Measurements from ENCODE around the gene IGF1R. TPM values are rescaled to one million over a fixed set of nuclear protein-coding genes. Genes with fewer than 3 reads are reported as not detected.

IGF1R gene
- total and polyA plus RNA-seq, 2 of the 13 experiments (the other 11 are each of a cell fraction or from before 2014, with no cell fraction given), result 15.9 to 18.4 TPM

DNA sequence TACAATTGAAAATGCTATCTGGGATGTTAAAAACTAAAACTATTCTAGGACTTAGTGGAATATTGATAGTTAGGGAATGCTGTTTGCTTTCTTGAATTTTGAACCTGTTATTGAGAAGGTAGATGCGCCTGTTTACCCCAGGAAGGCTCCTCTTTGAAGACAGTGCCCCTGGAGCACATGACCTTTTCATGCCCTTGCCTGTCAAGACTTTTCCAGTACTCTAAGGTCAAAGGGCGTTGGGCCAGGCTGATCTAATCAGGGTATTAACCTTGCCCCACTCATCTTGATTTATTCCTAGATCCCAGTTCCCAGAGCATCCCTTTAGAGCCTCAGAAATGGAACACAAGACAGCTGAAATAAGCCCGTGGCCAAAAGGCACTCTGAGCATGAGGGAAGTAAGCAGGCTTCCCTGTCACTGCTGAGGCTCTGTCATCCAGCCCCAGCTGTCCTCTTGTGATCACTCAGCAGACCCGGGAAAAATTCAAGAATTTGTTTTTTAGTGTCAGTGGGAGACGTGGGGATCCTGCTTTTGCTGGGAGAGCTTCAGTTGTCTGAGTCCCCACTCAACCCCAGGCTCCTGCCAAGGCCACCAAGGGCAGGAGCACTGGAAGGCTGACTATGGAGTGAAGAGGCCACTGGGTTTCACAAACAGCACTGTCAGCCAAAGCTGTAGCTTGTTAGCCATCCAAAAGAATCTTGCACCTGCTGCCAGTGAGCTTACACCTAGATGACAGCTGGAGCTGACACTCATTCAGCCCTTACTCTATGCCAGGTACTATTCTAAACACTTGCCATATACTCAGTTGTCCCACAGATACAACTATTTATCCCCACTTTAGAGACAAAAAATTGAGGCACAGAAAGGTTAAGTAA lies 190.3 kb downstream of the IGF1R start:
- 91% methylated on average over 5 of the region's 5 CpGs for WGBS (ENCODE audit: low lambda C conversion rate)
- in situ Hi-C loops (cut with HindIII; ENCODE audit: extremely low pct_ligation_motif_present, low pct_unique_long_range_greater_than_20kb), result no loop called here
- no peak for FAIRE-seq

More for the DNA sequence above, 190.3 kb downstream of the IGF1R start:
- Histone ChIP-seq H2AFZ (ENCODE audit: low read length) (no peak overlapping the region), H3K4me2 (ENCODE audit: low read depth, low read length) (no peak overlapping the region), H3K36me3 (replicated peaks in 1 of 2; ENCODE audit: control insufficient read depth in 1 of 2, insufficient read depth in 2 of 2, low read length in 2 of 2) (peaks cover 0 to 1% of the 10 kb centered on the region in 2 experiments; a peak in 1 of 5 replicates), H4K20me1 (ENCODE audit: insufficient read depth, low read length) (peaks cover 80% of the 10 kb centered on the region), H3K27ac (ENCODE audit: extremely low read length, insufficient read depth, low read length) (no peak overlapping the region), H3K4me1 (ENCODE audit: insufficient read depth, low read length) (peaks cover 44% of the 10 kb centered on the region), H3K9me3 (ENCODE audit: low read length) (no peaks in the 10 kb centered on the region), H3K27me3 (ENCODE audit: control insufficient read depth in 1 of 2, insufficient read depth in 2 of 2, low read length in 2 of 2) (no peaks in the 10 kb centered on the region), H3K9ac (ENCODE audit: insufficient read depth, low read depth, low read length) (no peak overlapping the region), H3K79me2 (ENCODE audit: insufficient read depth, low read length) (peaks cover 16% of the 10 kb centered on the region), H3K4me3 (replicated peaks in 1 of 3; ENCODE audit: insufficient read depth in 1 of 3, low read depth in 2 of 3, low read length in 3 of 3) (no peak overlapping the region)
- TF ChIP-seq IRX3 (CRISPR knock-in tag; IDR thresholded peaks at IDR 0.05; ENCODE audit: borderline replicate concordance, low read depth) (no peak), YEATS2 (CRISPR knock-in tag; IDR thresholded peaks at IDR 0.05; ENCODE audit: borderline replicate concordance) (no peak), SMARCE1 (IDR thresholded peaks at IDR 0.05; ENCODE audit: borderline replicate concordance) (no peak), ZNF230 (CRISPR knock-in tag; IDR thresholded peaks at IDR 0.05) (no peak), EHMT2 (IDR thresholded peaks at IDR 0.05; ENCODE audit: borderline replicate concordance, low read depth, low read length) (no peak), MEIS2 (CRISPR knock-in tag; IDR thresholded peaks at IDR 0.05) (no peak), KAT8 (CRISPR knock-in tag; IDR thresholded peaks at IDR 0.05) (no peak), RARA (CRISPR knock-in tag; IDR thresholded peaks at IDR 0.05) (peak; percentile 60), NR2F6 (IDR thresholded peaks at IDR 0.05) (peak; percentile 40; the same call in 1 of the 2 replicates), NR2F6 (CRISPR knock-in tag; IDR thresholded peaks at IDR 0.05) (no peak), ZNF75D (CRISPR knock-in tag; IDR thresholded peaks at IDR 0.05; ENCODE audit: borderline replicate concordance) (no peak), CCAR2 (optimal IDR thresholded peaks at IDR 0.05; ENCODE audit: low read depth, low read length) (no peak), ATAD3A (CRISPR knock-in tag; IDR thresholded peaks at IDR 0.05) (no peak), NFKBIZ (CRISPR knock-in tag; IDR thresholded peaks at IDR 0.05) (no peak), ZNF253 (CRISPR knock-in tag; IDR thresholded peaks at IDR 0.05; ENCODE audit: borderline replicate concordance) (no peak)
- TF ChIP-seq, protein P1, sequence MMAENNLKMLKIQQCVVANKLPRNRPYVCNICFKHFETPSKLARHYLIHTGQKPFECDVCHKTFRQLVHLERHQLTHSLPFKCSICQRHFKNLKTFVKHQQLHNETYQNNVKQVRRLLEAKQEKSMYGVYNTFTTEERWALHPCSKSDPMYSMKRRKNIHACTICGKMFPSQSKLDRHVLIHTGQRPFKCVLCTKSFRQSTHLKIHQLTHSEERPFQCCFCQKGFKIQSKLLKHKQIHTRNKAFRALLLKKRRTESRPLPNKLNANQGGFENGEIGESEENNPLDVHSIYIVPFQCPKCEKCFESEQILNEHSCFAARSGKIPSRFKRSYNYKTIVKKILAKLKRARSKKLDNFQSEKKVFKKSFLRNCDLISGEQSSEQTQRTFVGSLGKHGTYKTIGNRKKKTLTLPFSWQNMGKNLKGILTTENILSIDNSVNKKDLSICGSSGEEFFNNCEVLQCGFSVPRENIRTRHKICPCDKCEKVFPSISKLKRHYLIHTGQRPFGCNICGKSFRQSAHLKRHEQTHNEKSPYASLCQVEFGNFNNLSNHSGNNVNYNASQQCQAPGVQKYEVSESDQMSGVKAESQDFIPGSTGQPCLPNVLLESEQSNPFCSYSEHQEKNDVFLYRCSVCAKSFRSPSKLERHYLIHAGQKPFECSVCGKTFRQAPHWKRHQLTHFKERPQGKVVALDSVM (CRISPR knock-in tag; IDR thresholded peaks at IDR 0.05), result no peak
- TF ChIP-seq, protein P2, sequence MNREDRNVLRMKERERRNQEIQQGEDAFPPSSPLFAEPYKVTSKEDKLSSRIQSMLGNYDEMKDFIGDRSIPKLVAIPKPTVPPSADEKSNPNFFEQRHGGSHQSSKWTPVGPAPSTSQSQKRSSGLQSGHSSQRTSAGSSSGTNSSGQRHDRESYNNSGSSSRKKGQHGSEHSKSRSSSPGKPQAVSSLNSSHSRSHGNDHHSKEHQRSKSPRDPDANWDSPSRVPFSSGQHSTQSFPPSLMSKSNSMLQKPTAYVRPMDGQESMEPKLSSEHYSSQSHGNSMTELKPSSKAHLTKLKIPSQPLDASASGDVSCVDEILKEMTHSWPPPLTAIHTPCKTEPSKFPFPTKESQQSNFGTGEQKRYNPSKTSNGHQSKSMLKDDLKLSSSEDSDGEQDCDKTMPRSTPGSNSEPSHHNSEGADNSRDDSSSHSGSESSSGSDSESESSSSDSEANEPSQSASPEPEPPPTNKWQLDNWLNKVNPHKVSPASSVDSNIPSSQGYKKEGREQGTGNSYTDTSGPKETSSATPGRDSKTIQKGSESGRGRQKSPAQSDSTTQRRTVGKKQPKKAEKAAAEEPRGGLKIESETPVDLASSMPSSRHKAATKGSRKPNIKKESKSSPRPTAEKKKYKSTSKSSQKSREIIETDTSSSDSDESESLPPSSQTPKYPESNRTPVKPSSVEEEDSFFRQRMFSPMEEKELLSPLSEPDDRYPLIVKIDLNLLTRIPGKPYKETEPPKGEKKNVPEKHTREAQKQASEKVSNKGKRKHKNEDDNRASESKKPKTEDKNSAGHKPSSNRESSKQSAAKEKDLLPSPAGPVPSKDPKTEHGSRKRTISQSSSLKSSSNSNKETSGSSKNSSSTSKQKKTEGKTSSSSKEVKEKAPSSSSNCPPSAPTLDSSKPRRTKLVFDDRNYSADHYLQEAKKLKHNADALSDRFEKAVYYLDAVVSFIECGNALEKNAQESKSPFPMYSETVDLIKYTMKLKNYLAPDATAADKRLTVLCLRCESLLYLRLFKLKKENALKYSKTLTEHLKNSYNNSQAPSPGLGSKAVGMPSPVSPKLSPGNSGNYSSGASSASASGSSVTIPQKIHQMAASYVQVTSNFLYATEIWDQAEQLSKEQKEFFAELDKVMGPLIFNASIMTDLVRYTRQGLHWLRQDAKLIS (CRISPR knock-in tag; IDR thresholded peaks at IDR 0.05), result no peak
- DNase-seq (ENCODE audit: low spot score) (no peak), ATAC-seq (no peak)
- no TSS peak for BruUV-seq (replicated peaks)
- CTCF ChIA-PET (ENCODE audit: low intra/inter-chr PET ratio, low total read pairs), result no interaction called here
- intact Hi-C loops (cut with micrococcal nuclease; ENCODE audit: unreplicated experiment), result loop anchor here (1.0 kb wide), 1 partner anchor 18 kb away; no protein-coding TSS in a partner anchor
- POLR2A ChIA-PET, result no interaction called here
